Endothelial cell of umbilical vein (primary cell): ENCODE results near the gene DISP3. TPM values are rescaled to one million over a fixed set of nuclear protein-coding genes. Genes with fewer than 3 reads are reported as not detected.

Source experiments
- BruUV-seq: library from RNA; stranded (reverse); fragments of 400-500 nt; replicated peaks from 2 replicates; lab custom pipeline; 2021; lab: Mats Ljungman, UMichigan
- CTCF ChIA-PET: fragments of 300-600, 350-600 bp; sonication (Branson Sonifier 250); formaldehyde crosslinking; loops from one replicate; lab custom pipeline; 2021; ENCODE audit warnings: antibody characterized with exemption, inconsistent platforms; lab: Charles Lee
- POLR2A ChIA-PET: fragments of 300-600, 350-600 bp; sonication (Branson Sonifier 250); formaldehyde crosslinking; loops from one replicate; lab custom pipeline; 2021; ENCODE audit warnings: antibody characterized with exemption, inconsistent platforms; lab: Charles Lee
- DNase-seq: peaks from one replicate; pipeline ENCODE4 v3.0.0-alpha.2; 2011; ENCODE audit warnings: low read depth, low spot score
- FAIRE-seq: peaks from 2 replicates; lab custom pipeline; 2011; peaks lifted over from hg19 to GRCh38; lab: Jason Lieb, UNC
- H2AFZ ChIP-seq: 2 replicates; pipeline ENCODE4 v1.6.0; 2012; ENCODE audit warnings: low read depth, low read length, control low read depth, inconsistent platforms
- H3K27ac ChIP-seq: 2 replicates; pipeline ENCODE4 v1.5.1; 2011; ENCODE audit warnings: low read depth, mild to moderate bottlenecking, control low read depth, low read length, moderate library complexity; ENCODE audit not compliant: insufficient read depth
- H3K27me3 ChIP-seq, 2 experiments: 2 replicates each; pipeline versions ENCODE4 v1.6.0 to v1.6.1; 2011; ENCODE audit warnings: low read length in 2 of 2, mixed read lengths in 1 of 2; ENCODE audit not compliant: control insufficient read depth in 2 of 2, insufficient read depth in 2 of 2
- H3K36me3 ChIP-seq, 2 experiments: 2 replicates in 1 of 2; 3 replicates in 1 of 2; pipeline ENCODE4 v1.5.1; 2011; ENCODE audit warnings: low read length in 2 of 2, mild to moderate bottlenecking in 1 of 2, moderate library complexity in 1 of 2; ENCODE audit not compliant: control insufficient read depth in 2 of 2, insufficient read depth in 2 of 2; ENCODE audit errors: extremely low read depth in 1 of 2
- H3K4me1 ChIP-seq: 3 replicates; pipeline ENCODE4 v1.5.1; 2011; ENCODE audit warnings: mild to moderate bottlenecking, low read length; ENCODE audit not compliant: control insufficient read depth, insufficient read depth; ENCODE audit errors: extremely low read depth
- H3K4me2 ChIP-seq: 2 replicates; pipeline ENCODE4 v1.6.1; 2011; ENCODE audit warnings: low read length, control low read depth, mixed read lengths; ENCODE audit not compliant: insufficient read depth
- H3K4me3 ChIP-seq, 3 experiments: fragments of 200-600 bp in 1 of 3; sonication (generic), shearing (Covaris generic) in 1 of 3; replicated peaks in 1 of 3; 2 replicates each; pipeline ENCODE4 v1.5.1; 2011 to 2016; ENCODE audit warnings: control low read depth in 3 of 3, low read length in 3 of 3, mild to moderate bottlenecking in 2 of 3, inconsistent platforms in 1 of 3, low read depth in 1 of 3, moderate library complexity in 1 of 3; ENCODE audit not compliant: insufficient read depth in 1 of 3
- H3K79me2 ChIP-seq: 2 replicates; pipeline ENCODE4 v1.6.0; 2012; ENCODE audit warnings: low read length, inconsistent platforms; ENCODE audit not compliant: control insufficient read depth, insufficient read depth
- H3K9ac ChIP-seq: replicated peaks from 2 replicates; pipeline ENCODE3; 2011; ENCODE audit warnings: low read length, control low read depth; ENCODE audit not compliant: insufficient read depth; ENCODE audit errors: extremely low read depth
- H3K9me1 ChIP-seq: replicated peaks from 3 replicates; pipeline ENCODE4 v1.6.0; 2011; ENCODE audit warnings: mild to moderate bottlenecking, low read length; ENCODE audit not compliant: control insufficient read depth, insufficient read depth; ENCODE audit errors: extremely low read depth
- H3K9me3 ChIP-seq: replicated peaks from 2 replicates; pipeline ENCODE4 v1.5.1; 2012; ENCODE audit warnings: low read length, inconsistent platforms; ENCODE audit not compliant: control insufficient read depth, insufficient read depth
- H4K20me1 ChIP-seq: replicated peaks from 2 replicates; pipeline ENCODE3; 2011; ENCODE audit warnings: mild to moderate bottlenecking, low read length; ENCODE audit not compliant: control insufficient read depth, insufficient read depth; ENCODE audit errors: extremely low read depth
- EZH2 ChIP-seq: IDR thresholded peaks from 2 replicates; pipeline ENCODE4 v1.6.1; 2012; ENCODE audit warnings: borderline replicate concordance, low read depth, mild to moderate bottlenecking, moderate library complexity, low read length, inconsistent platforms; ENCODE audit not compliant: severe bottlenecking
- FOS ChIP-seq: IDR thresholded peaks from 2 replicates; pipeline ENCODE4 v1.6.1; 2011; ENCODE audit warnings: mild to moderate bottlenecking, low read length, moderate library complexity, borderline replicate concordance; ENCODE audit not compliant: insufficient read depth
- GATA2 ChIP-seq: IDR thresholded peaks from 2 replicates; pipeline ENCODE4 v1.7.0; 2011; ENCODE audit warnings: low read depth, mild to moderate bottlenecking, moderate library complexity, mixed read lengths, low read length; ENCODE audit not compliant: insufficient read length, insufficient read depth
- JUN ChIP-seq: IDR thresholded peaks from 2 replicates; pipeline ENCODE4 v1.6.1; 2011; ENCODE audit warnings: borderline replicate concordance, low read depth; ENCODE audit not compliant: insufficient read length, insufficient read depth
- MYC ChIP-seq: IDR thresholded peaks from one replicate; pipeline ENCODE4 v1.6.1; 2011; ENCODE audit warnings: mild to moderate bottlenecking, low read depth, low read length
- POLR2A ChIP-seq: IDR thresholded peaks from 2 replicates; pipeline ENCODE4 v1.6.1; 2012; ENCODE audit warnings: low read depth, mild to moderate bottlenecking, control low read depth, low read length
- POLR2AphosphoS5 ChIP-seq: IDR thresholded peaks from 2 replicates; pipeline ENCODE4 v1.6.1; 2012; ENCODE audit warnings: low read depth, mild to moderate bottlenecking, control low read depth, low read length, moderate library complexity; ENCODE audit not compliant: insufficient read depth
- dilution Hi-C: fragments of 300-500 bp; cut with MboI; formaldehyde crosslinking; loops from one replicate; pipeline ENCODE4 v1.15.0; 2019; ENCODE audit warnings: low sequenced_read_pairs; ENCODE audit not compliant: extremely low pct_ligation_motif_present
- intact Hi-C: fragments of 100-400 bp; cut with micrococcal nuclease; formaldehyde crosslinking; loops from one replicate; pipeline ENCODE4 v1.10.0; 2022
- polyA plus RNA-seq, 4 experiments: library from polyadenylated mRNA; depleted of rRNA in 3 of 4; stranded (reverse) in 3 of 4; unstranded in 1 of 4; fragments of >200 nt; gene quantifications; 2 replicates each; pipeline versions ENCODE4 v1.2.1 to v1.2.3, GENCODE V29; 2011 to 2012; ENCODE audit warnings: missing spikeins in 1 of 4
- total RNA-seq: library from RNA; stranded (reverse); gene quantifications from 2 replicates; pipeline ENCODE4 v1.2.3, GENCODE V29; 2021
- TF ChIP-seq, protein P1 (sequence below), 2 donors: IDR thresholded peaks; 1 replicate in 1 of 2; 2 replicates in 1 of 2; pipeline ENCODE4 v1.5.1; 2011; ENCODE audit warnings: low read length in 2 of 2, mild to moderate bottlenecking in 2 of 2, moderate library complexity in 2 of 2, control low read depth in 1 of 2, inconsistent platforms in 1 of 2, low read depth in 1 of 2; ENCODE audit not compliant: insufficient read depth in 1 of 2; ENCODE audit errors: extremely low read depth in 1 of 2
- TF ChIP-seq, protein P2 (sequence below): IDR thresholded peaks from 2 replicates; pipeline ENCODE4 v1.6.1; 2011; ENCODE audit not compliant: insufficient read depth, insufficient read length

DISP3 gene
- total and polyA plus RNA-seq, 2 donors (not counting 3 experiments of a cell fraction or from before 2014, with no cell fraction given): 0.26 to 0.49 TPM

DNA sequence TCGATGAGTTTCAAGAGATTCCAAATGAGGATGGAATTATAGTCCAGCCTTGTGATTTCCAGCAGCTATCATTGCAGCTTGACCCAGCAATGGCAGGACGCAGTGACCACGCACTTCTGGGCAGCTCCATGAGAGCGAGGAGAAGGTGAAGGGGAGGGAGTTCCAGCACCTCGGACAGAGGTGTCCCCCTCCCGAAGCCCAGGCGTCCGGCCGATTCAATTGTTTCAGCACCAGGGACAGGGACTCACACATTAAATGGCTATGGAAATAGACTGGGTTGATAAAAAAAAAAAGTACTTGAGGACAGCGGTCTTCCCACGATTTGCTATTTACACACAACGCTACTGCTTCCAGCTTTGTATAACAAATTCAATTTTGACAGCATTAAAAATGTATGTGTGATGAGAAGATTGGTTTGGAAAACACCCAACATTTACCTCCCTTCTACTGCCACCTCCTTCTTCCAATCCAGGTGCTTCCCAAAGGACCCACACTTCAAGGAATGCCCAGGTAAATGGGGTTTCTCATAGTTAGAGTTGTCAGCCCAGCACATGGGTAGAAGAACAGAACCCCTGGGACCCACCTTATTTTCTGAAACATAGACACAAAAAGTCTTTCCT lies 71.8 kb downstream of the DISP3 start:
- Histone ChIP-seq H3K4me3 (no peak overlapping the region), H3K4me1 (no peaks in the 10 kb centered on the region), H3K27ac (no peak overlapping the region), H3K4me2 (no peak overlapping the region), H4K20me1 (no peaks in the 10 kb centered on the region), H3K9me3 (no peaks in the 10 kb centered on the region), H3K9ac (no peak overlapping the region), H3K9me1 (no peaks in the 10 kb centered on the region), H3K79me2 (no peaks in the 10 kb centered on the region), H3K27me3 (no peaks in the 10 kb centered on the region), H3K36me3 (no peaks in the 10 kb centered on the region), H2AFZ (no peak overlapping the region)
- dilution Hi-C loops: no loop called here
- intact Hi-C loops: loop anchor here (5.0 kb wide), 3 partner anchors 73 to 93 kb away; partner anchors contain the start of gene DISP3
- ChIA-PET POLR2A (interaction anchor here (1.5 kb wide), 1 partner anchor 8 kb away, joined by 3 read pairs; no protein-coding TSS in a partner anchor), CTCF (interaction anchor here (1.1 to 1.3 kb wide), 3 partner anchors 17 to 513 kb away, joined by 3 to 4 read pairs (median 3); no protein-coding TSS in a partner anchor)
- no TSS peak for BruUV-seq
- TF ChIP-seq MYC: no peak
- peak; percentile 78 for DNase-seq
- FAIRE-seq: peak; percentile 82

DNA sequence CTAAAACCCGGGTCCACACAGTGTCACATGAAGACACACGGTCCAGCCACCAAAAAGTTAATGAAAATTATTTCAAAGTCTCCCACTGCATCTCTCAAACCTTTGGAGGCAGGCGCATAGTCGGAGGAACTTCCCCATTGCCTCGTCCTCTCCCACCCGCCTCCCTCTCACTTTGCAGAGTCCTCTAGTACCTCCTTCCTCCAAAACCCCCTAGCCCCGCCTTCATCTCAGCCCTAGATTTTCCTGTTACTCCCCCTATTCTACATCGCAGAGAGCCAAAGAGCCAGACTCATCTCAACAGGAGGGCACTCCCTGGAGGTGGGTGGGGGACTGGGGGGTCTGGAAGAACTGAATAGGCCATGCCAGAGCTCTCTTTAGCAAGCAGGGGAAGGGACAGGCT lies 79.3 kb downstream of the DISP3 start:
- no peak overlapping the region for H3K27ac ChIP-seq
- BruUV-seq: no TSS peak
- intact Hi-C loops (no loop called here), dilution Hi-C loops (no loop called here)
- CTCF ChIA-PET: interaction anchor here (0.6 kb wide), 1 partner anchor 590 kb away, joined by 3 read pairs; no protein-coding TSS in a partner anchor
- H3K4me3 ChIP-seq: no peak overlapping the region
- H3K4me2 ChIP-seq: no peak overlapping the region
- no peaks in the 10 kb centered on the region for H3K4me1 ChIP-seq
- H2AFZ ChIP-seq: no peak overlapping the region
- H3K36me3 ChIP-seq: no peaks in the 10 kb centered on the region
- DNase-seq (no peak), FAIRE-seq (no peak)
- POLR2A ChIA-PET: no interaction called here
- no peak overlapping the region for H3K9ac ChIP-seq
- H3K27me3 ChIP-seq: no peaks in the 10 kb centered on the region
- TF ChIP-seq JUN: no peak
- TF ChIP-seq EZH2: no peak
- TF ChIP-seq POLR2AphosphoS5: no peak
- TF ChIP-seq, protein P1, sequence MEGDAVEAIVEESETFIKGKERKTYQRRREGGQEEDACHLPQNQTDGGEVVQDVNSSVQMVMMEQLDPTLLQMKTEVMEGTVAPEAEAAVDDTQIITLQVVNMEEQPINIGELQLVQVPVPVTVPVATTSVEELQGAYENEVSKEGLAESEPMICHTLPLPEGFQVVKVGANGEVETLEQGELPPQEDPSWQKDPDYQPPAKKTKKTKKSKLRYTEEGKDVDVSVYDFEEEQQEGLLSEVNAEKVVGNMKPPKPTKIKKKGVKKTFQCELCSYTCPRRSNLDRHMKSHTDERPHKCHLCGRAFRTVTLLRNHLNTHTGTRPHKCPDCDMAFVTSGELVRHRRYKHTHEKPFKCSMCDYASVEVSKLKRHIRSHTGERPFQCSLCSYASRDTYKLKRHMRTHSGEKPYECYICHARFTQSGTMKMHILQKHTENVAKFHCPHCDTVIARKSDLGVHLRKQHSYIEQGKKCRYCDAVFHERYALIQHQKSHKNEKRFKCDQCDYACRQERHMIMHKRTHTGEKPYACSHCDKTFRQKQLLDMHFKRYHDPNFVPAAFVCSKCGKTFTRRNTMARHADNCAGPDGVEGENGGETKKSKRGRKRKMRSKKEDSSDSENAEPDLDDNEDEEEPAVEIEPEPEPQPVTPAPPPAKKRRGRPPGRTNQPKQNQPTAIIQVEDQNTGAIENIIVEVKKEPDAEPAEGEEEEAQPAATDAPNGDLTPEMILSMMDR (IDR thresholded peaks at IDR 0.05; ENCODE audit: extremely low read depth in 1 of 2, insufficient read depth in 1 of 2, low read depth in 1 of 2, low read length in 2 of 2): no peak
- TF ChIP-seq, protein P2, sequence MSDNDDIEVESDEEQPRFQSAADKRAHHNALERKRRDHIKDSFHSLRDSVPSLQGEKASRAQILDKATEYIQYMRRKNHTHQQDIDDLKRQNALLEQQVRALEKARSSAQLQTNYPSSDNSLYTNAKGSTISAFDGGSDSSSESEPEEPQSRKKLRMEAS: no peak
- no peak for TF ChIP-seq GATA2
- no peak for TF ChIP-seq POLR2A
- TF ChIP-seq MYC: no peak
- no peak for TF ChIP-seq FOS
- H3K9me3 ChIP-seq: no peaks in the 10 kb centered on the region
- H3K9me1 ChIP-seq: no peaks in the 10 kb centered on the region
- H4K20me1 ChIP-seq: no peaks in the 10 kb centered on the region
- no peaks in the 10 kb centered on the region for H3K79me2 ChIP-seq
